ENCODE measurements around the gene ARHGEF19. TPM values are rescaled to one million over a fixed set of nuclear protein-coding genes. Genes with fewer than 3 reads are reported as not detected.

Gene ARHGEF19
- total and polyA plus RNA-seq, 2 of the 4 experiments (the other 2 are of a cell fraction), result 4.5 to 16.8 TPM

DNA sequence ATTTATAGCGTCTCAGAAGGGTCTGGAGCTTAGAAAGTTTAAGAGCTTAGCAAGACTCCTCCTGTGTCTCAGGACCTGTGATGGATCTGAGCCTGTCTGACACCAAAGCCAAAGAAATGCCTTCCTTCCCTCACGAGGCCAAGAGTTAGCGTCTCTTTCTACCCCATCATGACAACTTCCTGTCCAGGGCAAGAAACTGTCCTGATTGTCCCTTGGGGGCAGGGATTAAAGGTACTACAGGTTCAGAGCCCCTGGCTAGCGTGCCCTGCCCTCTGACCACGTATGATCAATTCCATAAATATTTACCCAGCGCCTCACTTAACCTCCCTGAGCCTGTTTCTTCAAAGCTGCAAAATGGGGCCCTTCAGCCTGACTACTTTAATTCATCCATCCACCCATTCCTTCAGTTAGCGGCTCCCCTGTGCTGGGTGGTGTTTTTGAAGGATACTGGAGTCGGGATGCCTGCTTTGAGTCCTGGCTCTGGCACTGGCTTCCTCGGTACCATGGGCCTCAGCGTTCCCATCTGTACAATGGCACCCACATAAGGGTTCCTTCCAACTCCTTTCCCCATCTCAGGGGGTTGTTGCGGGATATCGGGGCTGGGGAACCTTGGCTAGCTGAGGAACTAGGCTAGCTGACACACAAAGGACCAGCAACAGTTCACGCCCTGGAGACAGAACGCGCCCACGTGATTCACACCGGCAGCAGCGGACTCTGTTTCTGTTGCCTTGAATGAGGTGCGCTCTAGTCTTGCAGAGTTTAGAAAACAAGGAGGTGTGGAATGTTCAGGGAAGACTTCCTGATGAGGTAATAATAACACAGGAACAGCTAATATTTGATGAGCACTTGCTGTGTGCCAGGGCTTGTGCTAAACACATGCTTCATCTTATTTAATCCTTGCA lies 33.6 kb downstream of the ARHGEF19 start:
- BruUV-seq (replicated peaks), result no TSS peak
- ATAC-seq (ENCODE audit: low read depth) (no peak), DNase-seq (no peak)
- H3K27ac ChIP-seq (ENCODE audit: insufficient read depth, low read length), result no peak overlapping the region
- H4K91ac ChIP-seq (ENCODE audit: insufficient read depth, low read depth, low read length), result peak overlapping the region; percentile 70
- peak overlapping the region; percentile 53 for H2AFZ ChIP-seq (replicated peaks; ENCODE audit: low read length, poor library complexity)
- H4K8ac ChIP-seq (ENCODE audit: low read depth in 2 of 2, low read length in 2 of 2), result peak overlapping the region; percentile 15 to 56; a peak in 2 of 4 replicates
- H4K20me1 ChIP-seq (ENCODE audit: insufficient read depth, low read length), result no peaks in the 10 kb centered on the region
- H2BK5ac ChIP-seq (ENCODE audit: low read depth, low read length, poor library complexity, severe bottlenecking), result no peak overlapping the region
- no peak overlapping the region for H3K4me2 ChIP-seq (ENCODE audit: low read depth, low read length)
- no peak overlapping the region; the same call in 1 of the 2 replicates for H3K23ac ChIP-seq (ENCODE audit: low read depth, low read length)
- peak overlapping the region; percentile 87; the same call in 2 of the 3 replicates for H2BK15ac ChIP-seq (ENCODE audit: low read depth, low read length)
- H3K56ac ChIP-seq (ENCODE audit: extremely low read depth, insufficient read depth, low read length), result no peak overlapping the region
- WGBS, 2 experiments (ENCODE audit: extremely low coverage in 2 of 2, insufficient read length in 1 of 2), result 91% methylated on average over 7 of the region's 19 CpGs; no CpG with 5 or more reads in 1 of the 2 experiments
- ChIA-PET POLR2A (ENCODE audit: unreplicated experiment) (no interaction called here), CTCF (interaction anchor here (0.8 to 1.0 kb wide), 2 partner anchors 13 to 31 kb away, joined by 3 read pairs; no protein-coding TSS in a partner anchor)
- H2BK120ac ChIP-seq (ENCODE audit: low read depth, low read length), result peak overlapping the region; percentile 44
- H4K5ac ChIP-seq (ENCODE audit: low read depth, low read length), result no peak overlapping the region
- peak overlapping the region; percentile 96 for H2AK5ac ChIP-seq (ENCODE audit: low read depth, low read length)
- H3K36me3 ChIP-seq (ENCODE audit: control insufficient read depth, insufficient read depth, low read length), result no peaks in the 10 kb centered on the region
- dilution Hi-C loops (cut with HindIII; ENCODE audit: low sequenced_read_pairs, unreplicated experiment), result no loop called here
- no peak overlapping the region for H3K4me3 ChIP-seq (ENCODE audit: insufficient read depth, low read depth, low read length)
- no peaks in the 10 kb centered on the region for H3K9me3 ChIP-seq (ENCODE audit: control insufficient read depth, insufficient read depth, low read length)
- no peak for TF ChIP-seq RCOR1 (IDR thresholded peaks at IDR 0.05; ENCODE audit: insufficient replicate concordance, low read length)
- TF ChIP-seq CTCF (conservative IDR thresholded peaks at IDR 0.05; ENCODE audit: low read depth, low read length), result no peak
- TF ChIP-seq CEBPB (IDR thresholded peaks at IDR 0.05; ENCODE audit: low read depth, low read length), result no peak
- TF ChIP-seq, protein P1, sequence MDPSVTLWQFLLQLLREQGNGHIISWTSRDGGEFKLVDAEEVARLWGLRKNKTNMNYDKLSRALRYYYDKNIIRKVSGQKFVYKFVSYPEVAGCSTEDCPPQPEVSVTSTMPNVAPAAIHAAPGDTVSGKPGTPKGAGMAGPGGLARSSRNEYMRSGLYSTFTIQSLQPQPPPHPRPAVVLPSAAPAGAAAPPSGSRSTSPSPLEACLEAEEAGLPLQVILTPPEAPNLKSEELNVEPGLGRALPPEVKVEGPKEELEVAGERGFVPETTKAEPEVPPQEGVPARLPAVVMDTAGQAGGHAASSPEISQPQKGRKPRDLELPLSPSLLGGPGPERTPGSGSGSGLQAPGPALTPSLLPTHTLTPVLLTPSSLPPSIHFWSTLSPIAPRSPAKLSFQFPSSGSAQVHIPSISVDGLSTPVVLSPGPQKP (IDR thresholded peaks at IDR 0.05; ENCODE audit: borderline replicate concordance, low read depth, low read length), result no peak
- no peak for TF ChIP-seq NFE2L2 (IDR thresholded peaks at IDR 0.05; ENCODE audit: low read depth, low read length)
- TF ChIP-seq RFX5 (IDR thresholded peaks at IDR 0.05; ENCODE audit: low read depth, low read length), result no peak
- H2AK9ac ChIP-seq (replicated peaks; ENCODE audit: low read depth, low read length, poor library complexity), result peak overlapping the region; percentile 22
- H3K14ac ChIP-seq (replicated peaks; ENCODE audit: low read depth, low read length), result peak overlapping the region; percentile 13; the same call in 1 of the 2 replicates
- H3K9ac ChIP-seq (ENCODE audit: low read depth, low read length), result no peak overlapping the region
- intact Hi-C loops (cut with micrococcal nuclease), result no loop called here
- peaks cover 10% of the 10 kb centered on the region for H3K9me1 ChIP-seq (ENCODE audit: insufficient read depth, low read length)
- H3K27me3 ChIP-seq (ENCODE audit: control insufficient read depth, insufficient read depth, low read length), result no peaks in the 10 kb centered on the region
- H3K18ac ChIP-seq (ENCODE audit: low read depth, low read length), result 0 out of 2 replicates have a peak overlapping the region, but pooled peaks have one; percentile 6
- in situ Hi-C loops (cut with MboI; ENCODE audit: low sequenced_read_pairs), result loop anchor here (25.0 kb wide), 1 partner anchor 392 kb away; no protein-coding TSS in a partner anchor
- H3K4me1 ChIP-seq (ENCODE audit: control insufficient read depth, insufficient read depth, low read length), result peaks cover 48% of the 10 kb centered on the region
- peak overlapping the region; percentile 64; the same call in 1 of the 2 replicates for H2BK20ac ChIP-seq (ENCODE audit: low read depth, low read length)
- H3K79me1 ChIP-seq (ENCODE audit: low read depth in 1 of 2, low read length in 2 of 2), result peaks cover 5 to 27% of the 10 kb centered on the region in 2 experiments; a peak in 3 of 4 replicates
- H3K4ac ChIP-seq (ENCODE audit: low read depth, low read length), result peak overlapping the region; percentile 54
